ENCODE data around the gene BABAM2. TPM values are rescaled to one million over a fixed set of nuclear protein-coding genes. Genes with fewer than 3 reads are reported as not detected.

The BABAM2 gene
- total RNA-seq, 1 experiment from 2014 or later: 27.1 TPM

GRCh38 chr2:28356095-28356911 is 465.8 kb downstream of the BABAM2 start:
- Histone ChIP-seq H3K56ac (ENCODE audit: insufficient read length, low read depth, low read length) (no peak overlapping the region), H3K27ac (ENCODE audit: insufficient read length, low read depth, low read length) (no peak overlapping the region), H3K79me1 (ENCODE audit: insufficient read depth, low read depth, low read length, poor library complexity, severe bottlenecking) (no peaks in the 10 kb centered on the region), H4K8ac (replicated peaks; ENCODE audit: insufficient read length, low read depth, low read length) (no peak overlapping the region), H4K20me1 (ENCODE audit: control insufficient read depth, insufficient read depth, insufficient read length) (no peaks in the 10 kb centered on the region), H3K9me3 (ENCODE audit: control insufficient read depth, low read depth, low read length) (no peaks in the 10 kb centered on the region), H4K91ac (ENCODE audit: insufficient read length, low read depth, low read length) (no peak overlapping the region), H2BK120ac (ENCODE audit: low read depth, low read length, poor library complexity, severe bottlenecking) (no peak overlapping the region), H2AK5ac (ENCODE audit: insufficient read length, low read length) (no peak overlapping the region), H3T11ph (ENCODE audit: low read length) (no peak overlapping the region), H4K5ac (ENCODE audit: insufficient read length, low read depth, low read length) (no peak overlapping the region), H3K23me2 (ENCODE audit: insufficient read length, low read depth, low read length, poor library complexity, severe bottlenecking) (no peaks in the 10 kb centered on the region), H3K4me1 (ENCODE audit: insufficient read depth, low read length) (no peaks in the 10 kb centered on the region), H3K79me2 (ENCODE audit: insufficient read depth, low read length) (no peaks in the 10 kb centered on the region), H2BK5ac (ENCODE audit: insufficient read length, low read length) (no peak overlapping the region), H3K23ac (ENCODE audit: insufficient read length, low read depth, low read length) (no peak overlapping the region), H3K18ac (ENCODE audit: insufficient read length, low read depth, low read length) (no peak overlapping the region), H3K27me3 (ENCODE audit: insufficient read depth, low read length) (no peaks in the 10 kb centered on the region), H2BK15ac (ENCODE audit: low read depth, low read length) (no peak overlapping the region), H3K9ac (ENCODE audit: extremely low read depth, insufficient read length, low read length) (no peak overlapping the region), H2BK12ac (ENCODE audit: insufficient read length, low read depth, low read length) (no peak overlapping the region), H2BK20ac (ENCODE audit: low read depth, low read length, poor library complexity, severe bottlenecking) (no peak overlapping the region), H3K14ac (ENCODE audit: insufficient read depth, low read length) (no peak overlapping the region), H3K4me2 (ENCODE audit: insufficient read depth, insufficient read length, low read length) (no peak overlapping the region), H2AFZ (ENCODE audit: low read length) (no peak overlapping the region), H3K4ac (ENCODE audit: low read depth, low read length) (no peak overlapping the region)
- Mint-ChIP-seq H3K27ac (no peak overlapping the region), H3K27me3 (ENCODE audit: low read depth) (peaks cover 5% of the 10 kb centered on the region), H3K4me3 (no peak overlapping the region), H3K9me3 (no peaks in the 10 kb centered on the region), H3K36me3 (ENCODE audit: insufficient read depth in 1 of 3, low read depth in 3 of 3) (no peaks in the 10 kb centered on the region; a peak in 2 of 7 replicates), H3K4me1 (peaks cover 2 to 20% of the 10 kb centered on the region in 2 experiments)
- no peak for DNase-seq
- no peak for TF ChIP-seq CTCF (conservative IDR thresholded peaks at IDR 0.05)
- WGBS (ENCODE audit: extremely low coverage, insufficient read length, low lambda C conversion rate): no CpG with 5 or more reads among the region's 17 CpGs

All from H9 (cell line).